HL-60 (cell line): Measurements from ENCODE around the gene FZR1.

Experiments used
- GABPA ChIP-seq: IDR thresholded peaks from 2 replicates; pipeline ENCODE4 v1.6.1; 2012; ENCODE audit warnings: low read depth
- POLR2AphosphoS5 ChIP-seq: IDR thresholded peaks from 2 replicates; pipeline ENCODE4 v1.6.1; 2012; ENCODE audit warnings: low read depth
- SPI1 ChIP-seq: IDR thresholded peaks from 2 replicates; pipeline ENCODE4 v1.6.1; 2012; ENCODE audit warnings: low read depth, mild to moderate bottlenecking, borderline replicate concordance
- TF ChIP-seq, protein P1 (sequence below): IDR thresholded peaks from one replicate; pipeline ENCODE4 v1.5.1; 2011; ENCODE audit warnings: low read length, control low read depth, inconsistent platforms; ENCODE audit not compliant: insufficient read depth
- TF ChIP-seq, protein P2 (sequence below): IDR thresholded peaks from 2 replicates; pipeline ENCODE4 v1.6.1; 2012; ENCODE audit warnings: low read depth; ENCODE audit not compliant: insufficient replicate concordance

- TF ChIP-seq POLR2AphosphoS5, result no peak
- TF ChIP-seq, protein P1, sequence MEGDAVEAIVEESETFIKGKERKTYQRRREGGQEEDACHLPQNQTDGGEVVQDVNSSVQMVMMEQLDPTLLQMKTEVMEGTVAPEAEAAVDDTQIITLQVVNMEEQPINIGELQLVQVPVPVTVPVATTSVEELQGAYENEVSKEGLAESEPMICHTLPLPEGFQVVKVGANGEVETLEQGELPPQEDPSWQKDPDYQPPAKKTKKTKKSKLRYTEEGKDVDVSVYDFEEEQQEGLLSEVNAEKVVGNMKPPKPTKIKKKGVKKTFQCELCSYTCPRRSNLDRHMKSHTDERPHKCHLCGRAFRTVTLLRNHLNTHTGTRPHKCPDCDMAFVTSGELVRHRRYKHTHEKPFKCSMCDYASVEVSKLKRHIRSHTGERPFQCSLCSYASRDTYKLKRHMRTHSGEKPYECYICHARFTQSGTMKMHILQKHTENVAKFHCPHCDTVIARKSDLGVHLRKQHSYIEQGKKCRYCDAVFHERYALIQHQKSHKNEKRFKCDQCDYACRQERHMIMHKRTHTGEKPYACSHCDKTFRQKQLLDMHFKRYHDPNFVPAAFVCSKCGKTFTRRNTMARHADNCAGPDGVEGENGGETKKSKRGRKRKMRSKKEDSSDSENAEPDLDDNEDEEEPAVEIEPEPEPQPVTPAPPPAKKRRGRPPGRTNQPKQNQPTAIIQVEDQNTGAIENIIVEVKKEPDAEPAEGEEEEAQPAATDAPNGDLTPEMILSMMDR, result no peak
- TF ChIP-seq GABPA, result no peak
- TF ChIP-seq, protein P2, sequence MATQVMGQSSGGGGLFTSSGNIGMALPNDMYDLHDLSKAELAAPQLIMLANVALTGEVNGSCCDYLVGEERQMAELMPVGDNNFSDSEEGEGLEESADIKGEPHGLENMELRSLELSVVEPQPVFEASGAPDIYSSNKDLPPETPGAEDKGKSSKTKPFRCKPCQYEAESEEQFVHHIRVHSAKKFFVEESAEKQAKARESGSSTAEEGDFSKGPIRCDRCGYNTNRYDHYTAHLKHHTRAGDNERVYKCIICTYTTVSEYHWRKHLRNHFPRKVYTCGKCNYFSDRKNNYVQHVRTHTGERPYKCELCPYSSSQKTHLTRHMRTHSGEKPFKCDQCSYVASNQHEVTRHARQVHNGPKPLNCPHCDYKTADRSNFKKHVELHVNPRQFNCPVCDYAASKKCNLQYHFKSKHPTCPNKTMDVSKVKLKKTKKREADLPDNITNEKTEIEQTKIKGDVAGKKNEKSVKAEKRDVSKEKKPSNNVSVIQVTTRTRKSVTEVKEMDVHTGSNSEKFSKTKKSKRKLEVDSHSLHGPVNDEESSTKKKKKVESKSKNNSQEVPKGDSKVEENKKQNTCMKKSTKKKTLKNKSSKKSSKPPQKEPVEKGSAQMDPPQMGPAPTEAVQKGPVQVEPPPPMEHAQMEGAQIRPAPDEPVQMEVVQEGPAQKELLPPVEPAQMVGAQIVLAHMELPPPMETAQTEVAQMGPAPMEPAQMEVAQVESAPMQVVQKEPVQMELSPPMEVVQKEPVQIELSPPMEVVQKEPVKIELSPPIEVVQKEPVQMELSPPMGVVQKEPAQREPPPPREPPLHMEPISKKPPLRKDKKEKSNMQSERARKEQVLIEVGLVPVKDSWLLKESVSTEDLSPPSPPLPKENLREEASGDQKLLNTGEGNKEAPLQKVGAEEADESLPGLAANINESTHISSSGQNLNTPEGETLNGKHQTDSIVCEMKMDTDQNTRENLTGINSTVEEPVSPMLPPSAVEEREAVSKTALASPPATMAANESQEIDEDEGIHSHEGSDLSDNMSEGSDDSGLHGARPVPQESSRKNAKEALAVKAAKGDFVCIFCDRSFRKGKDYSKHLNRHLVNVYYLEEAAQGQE, result no peak
- no peak for TF ChIP-seq SPI1
Observed at GRCh38 chr19:3520166-3521103, 14.3 kb downstream of the FZR1 start.
